ENCODE measurements around the gene PIGW.

DNA sequence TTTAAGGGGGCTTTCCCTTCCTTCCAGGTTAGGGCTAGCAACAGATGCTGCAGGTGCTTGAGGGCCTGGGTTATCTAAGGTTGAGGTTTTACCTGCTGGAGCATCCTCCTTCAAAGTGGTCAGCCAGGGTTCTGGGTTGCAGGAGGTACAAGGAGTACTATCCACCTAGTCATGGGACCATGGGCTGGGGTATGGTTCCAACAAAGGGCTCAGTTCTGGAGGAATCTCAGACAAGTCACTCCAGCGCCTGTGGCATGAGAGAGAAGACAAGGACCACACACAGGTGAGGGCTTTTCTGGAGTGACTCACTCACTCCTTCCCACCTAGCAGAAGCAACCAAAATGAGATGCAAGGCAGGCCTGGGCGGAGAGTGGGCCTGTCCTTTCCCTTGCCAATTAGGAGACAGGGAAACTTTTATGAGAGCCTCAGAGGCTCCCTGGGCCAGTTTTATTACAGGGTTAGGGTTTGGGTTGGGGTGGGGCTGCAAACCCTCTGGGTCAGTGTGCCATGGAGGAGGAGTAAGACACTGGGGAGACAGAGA lies 2.3 kb upstream of the PIGW start:
- TF ChIP-seq, protein P1, sequence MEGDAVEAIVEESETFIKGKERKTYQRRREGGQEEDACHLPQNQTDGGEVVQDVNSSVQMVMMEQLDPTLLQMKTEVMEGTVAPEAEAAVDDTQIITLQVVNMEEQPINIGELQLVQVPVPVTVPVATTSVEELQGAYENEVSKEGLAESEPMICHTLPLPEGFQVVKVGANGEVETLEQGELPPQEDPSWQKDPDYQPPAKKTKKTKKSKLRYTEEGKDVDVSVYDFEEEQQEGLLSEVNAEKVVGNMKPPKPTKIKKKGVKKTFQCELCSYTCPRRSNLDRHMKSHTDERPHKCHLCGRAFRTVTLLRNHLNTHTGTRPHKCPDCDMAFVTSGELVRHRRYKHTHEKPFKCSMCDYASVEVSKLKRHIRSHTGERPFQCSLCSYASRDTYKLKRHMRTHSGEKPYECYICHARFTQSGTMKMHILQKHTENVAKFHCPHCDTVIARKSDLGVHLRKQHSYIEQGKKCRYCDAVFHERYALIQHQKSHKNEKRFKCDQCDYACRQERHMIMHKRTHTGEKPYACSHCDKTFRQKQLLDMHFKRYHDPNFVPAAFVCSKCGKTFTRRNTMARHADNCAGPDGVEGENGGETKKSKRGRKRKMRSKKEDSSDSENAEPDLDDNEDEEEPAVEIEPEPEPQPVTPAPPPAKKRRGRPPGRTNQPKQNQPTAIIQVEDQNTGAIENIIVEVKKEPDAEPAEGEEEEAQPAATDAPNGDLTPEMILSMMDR (IDR thresholded peaks at IDR 0.05), result no peak
- TF ChIP-seq ZFX (IDR thresholded peaks at IDR 0.05; ENCODE audit: borderline replicate concordance), result no peak

All from 22Rv1 (cell line).